Epithelial cell of umbilical artery (primary cell): ENCODE measurements around the gene MACROD1. TPM values are rescaled to one million over a fixed set of nuclear protein-coding genes. Genes with fewer than 3 reads are reported as not detected.

ENCODE experiments used
- total RNA-seq: library from RNA; depleted of rRNA; stranded (reverse); fragments of >200 nt; gene quantifications from 2 replicates; pipeline ENCODE4 v1.2.3, GENCODE V29; 2014

The MACROD1 gene
- 17.5 and 32.5 TPM in 2 replicates for total RNA-seq

GRCh38 chr11:64165842-64166635, at the start of gene MACROD1:
Gene MACROD1, minus strand, starts transcription at chr11:64166113. Its CDS starts 119 bp downstream, at chr11:64165994.

GRCh38 chr11:64206457-64207255, 40.7 kb upstream of the MACROD1 start, which contains the start of gene FERMT3:
Gene FERMT3, plus strand, starts transcription at chr11:64206721. Its CDS starts 644 bp downstream, at chr11:64207365.

GRCh38 chr11:64185693-64186491, 20.0 kb upstream of the MACROD1 start, which contains the start of gene STIP1:
Gene STIP1, plus strand, starts transcription at chr11:64186171. Its CDS starts 91 bp downstream, at chr11:64186262.

GRCh38 chr11:64035576-64035975, 130.3 kb downstream of the MACROD1 start, which contains the start of gene FLRT1:
Gene FLRT1, plus strand, starts transcription at chr11:64035931. Its CDS starts 80,337 bp downstream, at chr11:64116268.

GRCh38 chr11:63986156-63986931, 179.6 kb downstream of the MACROD1 start, which contains the start of gene OTUB1:
Gene OTUB1, plus strand, starts transcription at chr11:63986438. Its CDS starts 19 bp downstream, at chr11:63986457.

GRCh38 chr11:63974259-63975143, 191.4 kb downstream of the MACROD1 start, which contains the start of gene COX8A:
Gene COX8A, plus strand, starts transcription at chr11:63974620. Its CDS starts 61 bp downstream, at chr11:63974681.

Other genes starting within 250 kb of the MACROD1 start
- gene RCOR2, start 248.9 kb downstream of the MACROD1 start, total RNA-seq: 0.46 and 0.65 TPM in 2 replicates
- gene NAA40, start 227.1 kb downstream of the MACROD1 start, total RNA-seq: 10.1 and 10.9 TPM in 2 replicates
- gene COX8A, start 191.5 kb downstream of the MACROD1 start, total RNA-seq: 209 and 390 TPM in 2 replicates
- 59.4 and 72.8 TPM in 2 replicates for gene OTUB1, start 179.7 kb downstream of the MACROD1 start, total RNA-seq
- not detected in 2 replicates for gene FLRT1, start 130.2 kb downstream of the MACROD1 start, total RNA-seq
- gene STIP1, start 20.1 kb upstream of the MACROD1 start, total RNA-seq: 212 and 226 TPM in 2 replicates
- 8.1 and 22.2 TPM in 2 replicates for gene FERMT3, start 40.6 kb upstream of the MACROD1 start, total RNA-seq
- gene TRPT1, start 60.1 kb upstream of the MACROD1 start, total RNA-seq: 22.6 and 63.7 TPM in 2 replicates
- gene NUDT22, start 60.2 kb upstream of the MACROD1 start, total RNA-seq: 53.3 and 61.4 TPM in 2 replicates
- 4.3 and 7.8 TPM in 2 replicates for gene DNAJC4, start 64.4 kb upstream of the MACROD1 start, total RNA-seq
- 7.6 and 10.7 TPM in 2 replicates for gene VEGFB, start 68.5 kb upstream of the MACROD1 start, total RNA-seq
- gene FKBP2, start 75.0 kb upstream of the MACROD1 start, total RNA-seq: 41.0 and 56.8 TPM in 2 replicates
- 264 and 362 TPM in 2 replicates for gene PPP1R14B, start 80.8 kb upstream of the MACROD1 start, total RNA-seq
- gene PLCB3, start 85.4 kb upstream of the MACROD1 start, total RNA-seq: 51.3 and 68.1 TPM in 2 replicates
- gene BAD, start 118.6 kb upstream of the MACROD1 start, total RNA-seq: 63.1 and 68.2 TPM in 2 replicates
- gene GPR137, start 119.7 kb upstream of the MACROD1 start, total RNA-seq: 6.4 and 7.1 TPM in 2 replicates
- gene KCNK4, start 125.2 kb upstream of the MACROD1 start, total RNA-seq: under 0.01 and 0.30 TPM in 2 replicates
- gene CATSPERZ, start 134.2 kb upstream of the MACROD1 start, total RNA-seq: 0.61 TPM in 1 of 2 replicates, not detected in the other
- 43.6 and 52.3 TPM in 2 replicates for gene ESRRA, start 139.4 kb upstream of the MACROD1 start, total RNA-seq
- 294 and 605 TPM in 2 replicates for gene TRMT112, start 151.4 kb upstream of the MACROD1 start, total RNA-seq
- gene PRDX5, start 152.0 kb upstream of the MACROD1 start, total RNA-seq: 287 and 290 TPM in 2 replicates
- 1.3 and 1.7 TPM in 2 replicates for gene CCDC88B, start 174.1 kb upstream of the MACROD1 start, total RNA-seq
- 35.3 and 35.7 TPM in 2 replicates for gene RPS6KA4, start 193.0 kb upstream of the MACROD1 start, total RNA-seq